ENCODE data around the gene SUPT5H. TPM values are rescaled to one million over a fixed set of nuclear protein-coding genes. Genes with fewer than 3 reads are reported as not detected.

The SUPT5H gene
- polyA plus RNA-seq, 1 experiment: 78.0 TPM

- POLR2A ChIA-PET: interaction anchor here (0.6 to 4.9 kb wide), 3 partner anchors 9 to 556 kb away, joined by 3 to 43 read pairs (median 6); partner anchors contain the start of gene RPS16
- TF ChIP-seq CTCF (IDR thresholded peaks at IDR 0.05; ENCODE audit: low read depth, low read length): no peak
- CTCF ChIA-PET: interaction anchor here (0.7 kb wide), 1 partner anchor 70 kb away, joined by 3 read pairs; no protein-coding TSS in a partner anchor
- no peaks in the 10 kb centered on the region for H3K27me3 ChIP-seq (ENCODE audit: control insufficient read depth, insufficient read depth, low read length)
- H3K4me3 ChIP-seq (ENCODE audit: low read depth, low read length): no peak overlapping the region
- H3K27ac ChIP-seq (ENCODE audit: low read depth, low read length): no peak overlapping the region
- DNase-seq (ENCODE audit: low read depth, low spot score): no peak
- no peaks in the 10 kb centered on the region for H3K9me3 ChIP-seq (ENCODE audit: control insufficient read depth, insufficient read depth, low read length)
Observed at GRCh38 chr19:39426170-39426569, 19.2 kb upstream of the SUPT5H start.

GRCh38 chr19:39427707-39428106 lies 17.7 kb upstream of the SUPT5H start:
- CTCF ChIA-PET: interaction anchor here (0.6 to 1.3 kb wide), 3 partner anchors 14 to 47 kb away, joined by 3 to 4 read pairs (median 3); no protein-coding TSS in a partner anchor

GRCh38 chr19:39428283-39429112 lies 16.9 kb upstream of the SUPT5H start:
- ChIA-PET CTCF (interaction anchor here (0.8 to 1.4 kb wide), 2 partner anchors 17 to 46 kb away, joined by 4 read pairs; no protein-coding TSS in a partner anchor), POLR2A (interaction anchor here (0.6 to 2.3 kb wide), 10 partner anchors 9 to 431 kb away, joined by 3 to 12 read pairs (median 5); partner anchors contain the start of genes MED29, PLEKHG2, TIMM50 and ZFP36)
- H3K4me3 ChIP-seq (ENCODE audit: low read depth, low read length): no peak overlapping the region
- H3K9me3 ChIP-seq (ENCODE audit: control insufficient read depth, insufficient read depth, low read length): no peaks in the 10 kb centered on the region
- peak; percentile 85 for DNase-seq (ENCODE audit: low read depth, low spot score)
- TF ChIP-seq CTCF (IDR thresholded peaks at IDR 0.05; ENCODE audit: low read depth, low read length): no peak
- H3K27me3 ChIP-seq (ENCODE audit: control insufficient read depth, insufficient read depth, low read length): no peaks in the 10 kb centered on the region
- peak overlapping the region; percentile 99 for H3K27ac ChIP-seq (ENCODE audit: low read depth, low read length)

More at GRCh38 chr19:39427707-39428106, 17.7 kb upstream of the SUPT5H start:
- Histone ChIP-seq H3K27me3 (ENCODE audit: control insufficient read depth, insufficient read depth, low read length) (no peaks in the 10 kb centered on the region), H3K4me3 (ENCODE audit: low read depth, low read length) (no peak overlapping the region), H3K9me3 (ENCODE audit: control insufficient read depth, insufficient read depth, low read length) (no peaks in the 10 kb centered on the region), H3K27ac (ENCODE audit: low read depth, low read length) (peak overlapping the region; percentile 99)
- TF ChIP-seq CTCF (IDR thresholded peaks at IDR 0.05; ENCODE audit: low read depth, low read length): no peak
- POLR2A ChIA-PET: interaction anchor here (1.1 to 4.9 kb wide), 7 partner anchors 8 to 53 kb away, joined by 3 to 43 read pairs (median 6); partner anchors contain the start of genes RPS16 and TIMM50
- no peak for DNase-seq (ENCODE audit: low read depth, low spot score)

- DNase-seq (ENCODE audit: low read depth, low spot score): peak; percentile 85
- TF ChIP-seq CTCF (IDR thresholded peaks at IDR 0.05; ENCODE audit: low read depth, low read length): no peak
- H3K9me3 ChIP-seq (ENCODE audit: control insufficient read depth, insufficient read depth, low read length): no peaks in the 10 kb centered on the region
- ChIA-PET CTCF (interaction anchor here (0.6 kb wide), 1 partner anchor 10 kb away, joined by 6 read pairs; no protein-coding TSS in a partner anchor), POLR2A (interaction anchor here (0.6 kb wide), 1 partner anchor 1942 kb away, joined by 3 read pairs; no protein-coding TSS in a partner anchor)
- H3K27me3 ChIP-seq (ENCODE audit: control insufficient read depth, insufficient read depth, low read length): no peaks in the 10 kb centered on the region
- H3K27ac ChIP-seq (ENCODE audit: low read depth, low read length): peak overlapping the region; percentile 99
- H3K4me3 ChIP-seq (ENCODE audit: low read depth, low read length): 0 out of 2 replicates have a peak overlapping the region, but pooled peaks have one; percentile 3
Observed at GRCh38 chr19:39430675-39431593, 14.4 kb upstream of the SUPT5H start.

Data from AG04450 (cell line).